Psoas muscle (tissue), 8 donors: ENCODE data around the gene CDCA5. TPM values are rescaled to one million over a fixed set of nuclear protein-coding genes. Genes with fewer than 3 reads are reported as not detected.

Source experiments
- ATAC-seq, 4 donors: fragments of 200-7000 bp; cut with Tn5 transposase; one replicate each; pipeline ENCODE4 v1.9.1; 2020; ENCODE audit warnings: moderate library complexity in 3 of 4, mild to moderate bottlenecking in 2 of 4
- DNase-seq, 2 donors: peaks; one replicate each; pipeline ENCODE4 v3.0.0-alpha.2; 2020
- H3K27ac ChIP-seq: fragments of 200-600 bp; one replicate; pipeline ENCODE4 v1.8.0; 2022
- H3K27me3 ChIP-seq, 3 donors: fragments of 200-600 bp in 1 of 3; one replicate each; pipeline versions ENCODE4 v1.6.1 to v1.8.0; 2013 to 2022; ENCODE audit warnings: low read length in 2 of 3, mild to moderate bottlenecking in 2 of 3, moderate library complexity in 1 of 3; ENCODE audit not compliant: insufficient read depth in 3 of 3
- H3K36me3 ChIP-seq, 2 donors: fragments of 200-600 bp in 1 of 2; one replicate each; pipeline versions ENCODE4 v1.6.1 to v1.8.0; 2013 to 2022; ENCODE audit warnings: low read depth in 1 of 2, mild to moderate bottlenecking in 1 of 2, moderate library complexity in 1 of 2; ENCODE audit not compliant: insufficient read depth in 1 of 2
- H3K4me1 ChIP-seq: fragments of 200-600 bp; one replicate; pipeline ENCODE4 v1.8.0; 2022
- H3K4me3 ChIP-seq: fragments of 200-600 bp; one replicate; pipeline ENCODE4 v1.8.0; 2022; ENCODE audit warnings: mild to moderate bottlenecking
- H3K9me3 ChIP-seq: fragments of 200-600 bp; one replicate; pipeline ENCODE4 v1.8.0; 2022
- WGBS, 3 donors: extraction: QIAGEN DNeasy Blood & Tissue Kit; methylation state at CpG; one replicate each; pipeline versions ENCODE4 v1.1.6 to v1.1.7; 2013; 5-methylcytosine and 5-hydroxymethylcytosine counted together
- intact Hi-C, 2 donors: fragments of 100-400 bp; cut with DNase I; formaldehyde crosslinking; loops; one replicate each; pipeline versions ENCODE4 v1.11.0 to v1.14.2; 2022
- polyA plus RNA-seq, 3 donors: library from polyadenylated mRNA; stranded (reverse); fragments of 200-250 nt; gene quantifications; one replicate each; pipeline ENCODE4 v1.2.3, GENCODE V29; 2013
- total RNA-seq, 4 donors: library from RNA; stranded (reverse); fragmentation: NEBNext Ultra II Directional in 2 of 4; extraction: Animal tissue kit (Norgen Biotek cat#: 25700) in 2 of 4; gene quantifications; one replicate each; pipeline versions ENCODE4 v1.2.1 to v1.2.4, GENCODE V29; 2021 to 2023
- TF ChIP-seq, protein P1 (sequence below): fragments of 200-600 bp; IDR thresholded peaks from one replicate; pipeline ENCODE4 v1.8.0; 2022; ENCODE audit warnings: antibody characterized with exemption
- donor health status: healthy with polysubstance abuse.
- donor health status: DM: no; HTN: no; CAD: no; lungs with moderate emphysema.
- donor health status: Bipolar disorder and iron deficiency.
- donor health status: healthy.
- donor health status: DM: yes; HTN: yes; CAD: no.
- donor health status: DM: no; HTN: no; CAD: no.
- donor health status: DM: no; HTN: no; CAD: no.
- donor health status: DM: yes; HTN: yes; CAD: no.

CDCA5 gene
- total and polyA plus RNA-seq, 7 donors = 0.28 to 1.6 (median 0.92) TPM

GRCh38 chr11:65131417-65131776, 47.6 kb upstream of the CDCA5 start:
- Histone ChIP-seq H3K27ac (no peak overlapping the region), H3K36me3 (peaks cover 3 to 68% of the 10 kb centered on the region in 2 donors), H3K4me3 (no peak overlapping the region), H3K4me1 (peaks cover 30% of the 10 kb centered on the region), H3K27me3 (no peaks in the 10 kb centered on the region), H3K9me3 (no peaks in the 10 kb centered on the region)
- TF ChIP-seq, protein P1, sequence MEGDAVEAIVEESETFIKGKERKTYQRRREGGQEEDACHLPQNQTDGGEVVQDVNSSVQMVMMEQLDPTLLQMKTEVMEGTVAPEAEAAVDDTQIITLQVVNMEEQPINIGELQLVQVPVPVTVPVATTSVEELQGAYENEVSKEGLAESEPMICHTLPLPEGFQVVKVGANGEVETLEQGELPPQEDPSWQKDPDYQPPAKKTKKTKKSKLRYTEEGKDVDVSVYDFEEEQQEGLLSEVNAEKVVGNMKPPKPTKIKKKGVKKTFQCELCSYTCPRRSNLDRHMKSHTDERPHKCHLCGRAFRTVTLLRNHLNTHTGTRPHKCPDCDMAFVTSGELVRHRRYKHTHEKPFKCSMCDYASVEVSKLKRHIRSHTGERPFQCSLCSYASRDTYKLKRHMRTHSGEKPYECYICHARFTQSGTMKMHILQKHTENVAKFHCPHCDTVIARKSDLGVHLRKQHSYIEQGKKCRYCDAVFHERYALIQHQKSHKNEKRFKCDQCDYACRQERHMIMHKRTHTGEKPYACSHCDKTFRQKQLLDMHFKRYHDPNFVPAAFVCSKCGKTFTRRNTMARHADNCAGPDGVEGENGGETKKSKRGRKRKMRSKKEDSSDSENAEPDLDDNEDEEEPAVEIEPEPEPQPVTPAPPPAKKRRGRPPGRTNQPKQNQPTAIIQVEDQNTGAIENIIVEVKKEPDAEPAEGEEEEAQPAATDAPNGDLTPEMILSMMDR = no peak
- intact Hi-C loops = no loop called here
- DNase-seq (no peak), ATAC-seq (no peak)
- 71 to 86% (median 79%) methylated on average over 3 of the region's 3 CpGs for WGBS, 3 donors

DNA sequence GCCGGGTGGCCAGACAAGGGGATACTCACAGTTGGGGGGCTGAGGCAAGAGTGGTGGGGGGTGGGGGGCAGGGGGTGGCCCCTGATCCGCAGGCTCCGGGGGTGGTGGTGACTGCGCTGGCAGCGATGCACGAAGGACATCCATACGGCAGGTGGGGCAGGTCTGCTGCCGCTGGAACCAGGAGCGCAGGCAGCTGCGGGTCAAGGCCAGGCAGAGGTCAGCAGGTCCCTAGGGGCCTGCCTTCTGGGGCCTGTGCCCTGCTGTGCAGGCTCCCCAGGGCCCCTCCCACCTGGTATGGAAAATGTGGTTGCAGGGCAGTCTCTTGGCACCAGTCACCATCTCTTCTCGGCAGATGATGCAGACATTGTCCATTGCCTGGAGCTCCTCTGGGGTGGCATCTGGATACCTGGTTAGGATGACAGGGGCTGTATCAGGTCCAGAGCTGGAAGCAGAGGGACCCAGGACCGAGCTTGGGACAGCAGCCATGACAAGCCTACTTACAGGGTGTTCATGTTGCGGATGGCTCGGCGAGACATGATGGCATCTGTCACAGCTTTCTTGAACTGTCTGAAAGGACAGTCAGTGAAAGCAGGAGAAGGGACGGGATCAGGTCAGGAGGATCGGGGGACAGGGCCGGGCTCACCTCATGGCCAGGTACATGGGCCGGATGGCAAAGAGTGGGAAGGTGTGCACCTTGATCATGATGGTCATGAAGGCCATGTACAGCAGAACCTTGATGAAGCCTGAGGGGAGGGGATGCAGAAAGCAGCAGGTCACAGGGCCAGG, 47.0 kb upstream of the CDCA5 start:
- no peak overlapping the region for H3K4me3 ChIP-seq
- DNase-seq (no peak), ATAC-seq (no peak)
- no peak overlapping the region for H3K27ac ChIP-seq
- H3K36me3 ChIP-seq = peaks cover 3 to 74% of the 10 kb centered on the region in 2 donors
- 68 to 79% (median 68%) methylated on average over 19 of the region's 19 CpGs for WGBS, 3 donors
- TF ChIP-seq, protein P1 = no peak
- peaks cover 26% of the 10 kb centered on the region for H3K4me1 ChIP-seq
- H3K27me3 ChIP-seq = no peaks in the 10 kb centered on the region
- intact Hi-C loops = no loop called here
- no peaks in the 10 kb centered on the region for H3K9me3 ChIP-seq

GRCh38 chr11:65129649-65130441, 46.0 kb upstream of the CDCA5 start:
- H3K27ac ChIP-seq = no peak overlapping the region
- peaks cover 20% of the 10 kb centered on the region for H3K4me1 ChIP-seq
- H3K9me3 ChIP-seq = no peaks in the 10 kb centered on the region
- no peak for ATAC-seq
- no peak for DNase-seq
- no peaks in the 10 kb centered on the region for H3K27me3 ChIP-seq
- H3K36me3 ChIP-seq = peaks cover 3 to 84% of the 10 kb centered on the region in 2 donors
- WGBS, 3 donors = 71 to 80% (median 78%) methylated on average over 13 of the region's 13 CpGs
- H3K4me3 ChIP-seq = no peak overlapping the region
- TF ChIP-seq, protein P1 = no peak
- intact Hi-C loops = no loop called here

DNA sequence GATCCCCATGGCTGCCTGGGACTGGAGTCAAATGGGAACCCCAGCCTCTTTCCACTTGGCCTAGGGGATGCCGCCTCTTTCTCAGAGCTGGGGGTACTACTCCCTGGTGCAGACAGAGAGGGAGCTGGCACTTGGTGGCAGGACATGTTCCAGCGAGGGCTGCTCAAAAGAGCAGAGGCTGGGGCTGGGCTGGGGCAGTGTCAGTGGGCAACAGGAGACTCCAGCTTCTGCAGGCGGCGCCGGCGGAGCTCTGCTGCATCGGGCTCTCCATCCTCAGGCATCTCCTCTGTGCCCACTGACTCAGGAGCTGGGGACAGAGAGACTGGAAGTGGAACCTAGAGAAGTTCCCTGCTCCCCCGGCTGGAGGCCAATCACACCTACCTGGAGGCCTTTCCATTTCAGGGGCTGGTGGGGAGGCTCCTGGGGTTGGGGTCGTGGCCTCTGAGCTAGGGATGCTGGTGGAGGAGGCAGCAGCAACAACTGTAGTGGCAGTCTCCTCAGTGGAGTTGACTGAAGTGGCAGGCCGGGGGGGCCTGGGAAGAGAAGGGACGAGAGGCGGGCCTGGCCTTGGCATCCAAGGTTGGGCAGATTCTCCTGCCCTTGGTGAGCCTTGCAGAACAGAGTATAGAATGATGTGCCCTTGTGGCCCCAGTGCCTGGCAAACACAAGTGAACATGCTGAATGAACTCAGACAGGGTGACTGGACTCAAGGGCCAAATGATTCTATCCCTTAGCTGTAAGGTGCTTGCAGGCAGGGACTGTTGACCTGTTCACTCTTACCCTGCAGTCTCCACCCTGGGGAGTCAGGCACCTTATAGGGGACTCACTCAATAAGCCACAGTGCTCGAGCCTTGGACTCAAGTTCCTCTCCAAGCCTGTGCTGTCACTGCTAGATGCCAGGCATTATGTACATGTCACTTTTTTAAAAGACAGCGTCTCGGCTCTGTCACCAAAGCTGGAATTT, 44.6 kb upstream of the CDCA5 start:
- TF ChIP-seq, protein P1 = no peak
- Histone ChIP-seq H3K36me3 (peaks cover 3 to 96% of the 10 kb centered on the region in 2 donors), H3K27me3 (no peaks in the 10 kb centered on the region), H3K27ac (no peak overlapping the region), H3K4me3 (no peak overlapping the region), H3K9me3 (no peaks in the 10 kb centered on the region), H3K4me1 (peaks cover 18% of the 10 kb centered on the region)
- WGBS, 3 donors = 71 to 80% (median 78%) methylated on average over 15 of the region's 15 CpGs
- no peak for DNase-seq
- intact Hi-C loops = no loop called here
- ATAC-seq = no peak
